ENCODE results near the gene AKAP13.

- TF ChIP-seq, protein P1, sequence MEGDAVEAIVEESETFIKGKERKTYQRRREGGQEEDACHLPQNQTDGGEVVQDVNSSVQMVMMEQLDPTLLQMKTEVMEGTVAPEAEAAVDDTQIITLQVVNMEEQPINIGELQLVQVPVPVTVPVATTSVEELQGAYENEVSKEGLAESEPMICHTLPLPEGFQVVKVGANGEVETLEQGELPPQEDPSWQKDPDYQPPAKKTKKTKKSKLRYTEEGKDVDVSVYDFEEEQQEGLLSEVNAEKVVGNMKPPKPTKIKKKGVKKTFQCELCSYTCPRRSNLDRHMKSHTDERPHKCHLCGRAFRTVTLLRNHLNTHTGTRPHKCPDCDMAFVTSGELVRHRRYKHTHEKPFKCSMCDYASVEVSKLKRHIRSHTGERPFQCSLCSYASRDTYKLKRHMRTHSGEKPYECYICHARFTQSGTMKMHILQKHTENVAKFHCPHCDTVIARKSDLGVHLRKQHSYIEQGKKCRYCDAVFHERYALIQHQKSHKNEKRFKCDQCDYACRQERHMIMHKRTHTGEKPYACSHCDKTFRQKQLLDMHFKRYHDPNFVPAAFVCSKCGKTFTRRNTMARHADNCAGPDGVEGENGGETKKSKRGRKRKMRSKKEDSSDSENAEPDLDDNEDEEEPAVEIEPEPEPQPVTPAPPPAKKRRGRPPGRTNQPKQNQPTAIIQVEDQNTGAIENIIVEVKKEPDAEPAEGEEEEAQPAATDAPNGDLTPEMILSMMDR (IDR thresholded peaks at IDR 0.05; ENCODE audit: low read depth, low read length) = no peak
- no peak for TF ChIP-seq EZH2phosphoT487 (IDR thresholded peaks at IDR 0.05; ENCODE audit: low read depth)
Measured at GRCh38 chr15:85456798-85457197, 76.4 kb downstream of the AKAP13 start.

All from OCI-LY3 (cell line).